GM21528 (cell line): ENCODE results near the gene UGT1A10.

ENCODE experiments used
- ATAC-seq: cut with Tn5 transposase; IDR thresholded peaks from one replicate; pipeline ENCODE4 v1.9.1; 2021; ENCODE audit warnings: mild to moderate bottlenecking, moderate library complexity; ENCODE audit not compliant: unreplicated experiment, low FRiP score

Gene UGT1A10

DNA sequence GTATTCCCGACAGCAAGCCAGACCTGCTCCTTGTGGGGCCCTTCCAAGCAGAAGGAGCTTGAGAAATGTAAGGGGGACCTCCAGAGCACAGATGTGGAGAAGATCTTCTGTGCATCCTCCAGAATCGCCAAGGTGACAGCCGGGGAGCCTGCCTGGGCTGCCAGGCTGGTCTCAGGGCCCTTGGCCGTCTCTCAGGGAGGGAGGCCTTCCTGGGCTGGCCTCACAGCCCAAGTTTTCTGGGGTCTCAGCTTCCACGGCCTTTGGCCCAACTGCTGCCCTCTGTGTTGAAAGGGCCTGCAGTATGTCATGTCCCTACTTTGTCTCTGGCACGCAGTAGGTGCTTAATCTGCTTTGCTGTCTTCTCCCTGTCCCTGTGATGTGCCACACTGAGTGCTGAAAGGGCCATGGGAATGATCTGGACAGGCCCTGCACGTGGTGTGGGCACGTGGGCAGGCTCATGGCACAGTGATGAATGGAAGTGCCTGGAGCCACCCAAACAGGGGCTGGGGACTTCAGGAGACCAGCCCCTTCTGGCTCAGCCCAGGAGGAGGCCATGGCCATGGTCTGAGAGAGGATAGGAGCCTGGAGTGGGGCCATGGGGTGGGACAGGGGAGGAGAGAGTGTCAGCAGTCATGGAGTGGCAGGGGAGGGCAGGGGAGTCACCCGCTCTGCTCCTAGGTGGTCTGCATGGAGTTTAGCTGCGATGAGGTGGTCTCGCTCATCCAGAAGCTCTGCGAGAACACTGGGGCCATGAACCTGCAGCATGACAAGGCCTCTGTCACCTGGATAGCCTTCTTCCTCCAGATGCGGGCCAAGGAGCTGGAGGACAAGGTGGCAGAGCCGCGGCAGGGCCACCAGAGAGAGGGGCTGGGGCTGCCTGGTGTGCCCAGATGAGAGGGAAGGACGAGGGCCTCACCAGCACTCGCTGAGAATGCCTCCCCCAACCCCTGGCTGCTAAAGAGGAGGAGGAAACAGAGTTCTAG, 182.7 kb downstream of the UGT1A10 start:
- ATAC-seq: no peak

DNA sequence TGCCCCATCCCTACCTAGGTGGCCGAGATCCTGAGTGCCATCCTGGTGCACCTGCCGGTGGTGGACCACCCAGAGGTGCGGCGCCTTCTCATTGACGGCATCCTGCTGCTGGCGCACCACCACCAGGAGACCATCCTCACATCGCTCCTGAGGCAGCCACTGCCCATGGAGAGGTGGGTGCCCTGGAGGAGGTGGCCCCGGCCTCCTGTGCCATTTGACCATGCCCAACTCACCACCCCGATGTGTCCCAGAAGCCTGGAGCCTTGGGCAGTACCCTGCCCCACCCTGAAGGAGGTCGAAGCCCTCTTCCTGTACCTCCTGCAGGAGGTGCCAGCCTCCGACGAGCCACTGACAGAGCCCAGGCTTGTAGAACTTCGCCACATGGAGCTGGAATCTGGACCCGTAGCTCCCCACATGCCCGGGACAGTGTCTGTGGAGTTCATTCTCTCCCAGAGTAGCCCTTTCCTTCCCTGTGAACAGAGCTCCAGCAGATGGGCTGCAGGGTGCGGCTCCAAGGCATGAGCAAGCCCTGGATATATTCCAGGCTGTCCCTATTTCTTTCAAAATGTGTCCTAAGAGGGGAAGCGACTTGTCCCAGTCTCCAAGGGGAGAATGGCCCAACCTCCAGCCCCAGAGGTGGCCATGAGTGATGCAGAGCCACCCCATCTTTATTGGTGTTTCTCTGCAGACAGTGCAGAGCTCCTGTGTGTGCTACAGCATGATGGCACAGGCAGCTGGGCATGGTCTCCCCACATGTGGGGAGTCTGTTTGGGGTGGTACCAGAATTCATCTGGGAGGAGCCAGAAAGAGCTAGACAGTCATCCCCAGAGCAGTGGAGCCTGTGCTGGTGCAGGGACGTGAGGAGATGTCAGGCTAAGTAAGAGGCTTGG, 183.9 kb downstream of the UGT1A10 start:
- ATAC-seq: no peak

DNA sequence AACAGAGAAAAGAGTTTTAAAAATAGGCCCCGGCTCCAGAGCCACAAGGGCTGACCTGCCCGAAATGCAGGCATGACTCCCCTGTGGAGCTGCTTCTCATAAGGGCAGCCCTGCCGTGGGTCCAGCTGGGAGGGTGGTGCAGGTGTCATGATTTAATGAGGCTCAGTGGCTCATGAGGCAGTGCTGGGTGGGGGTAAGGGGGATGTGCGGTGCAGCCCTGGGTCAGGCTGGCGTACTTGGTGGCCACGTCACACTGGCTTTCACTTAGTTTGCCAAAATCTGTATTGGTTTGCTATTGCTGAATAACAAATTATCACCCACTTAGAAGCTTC, 184.5 kb downstream of the UGT1A10 start:
- no peak for ATAC-seq

DNA sequence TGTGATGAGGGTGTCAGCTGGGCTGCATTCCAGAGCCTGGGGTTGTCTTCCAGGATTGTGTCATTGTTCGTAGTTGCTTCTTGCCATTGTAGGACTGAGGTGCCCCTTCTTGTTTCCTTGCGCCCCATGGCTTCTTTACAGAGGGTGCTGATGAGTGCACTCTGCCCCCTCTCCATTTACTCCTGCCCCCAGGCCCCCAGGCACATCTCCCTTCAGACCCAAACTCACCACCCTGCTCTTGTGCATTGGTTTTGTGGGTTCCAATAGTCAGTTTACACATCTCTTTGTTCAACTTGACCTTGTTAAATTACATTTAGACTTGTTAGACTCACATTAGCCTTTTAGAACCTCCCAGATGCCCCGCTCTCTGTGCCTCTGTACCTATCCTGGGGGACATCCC, 184.9 kb downstream of the UGT1A10 start:
- ATAC-seq: no peak

DNA sequence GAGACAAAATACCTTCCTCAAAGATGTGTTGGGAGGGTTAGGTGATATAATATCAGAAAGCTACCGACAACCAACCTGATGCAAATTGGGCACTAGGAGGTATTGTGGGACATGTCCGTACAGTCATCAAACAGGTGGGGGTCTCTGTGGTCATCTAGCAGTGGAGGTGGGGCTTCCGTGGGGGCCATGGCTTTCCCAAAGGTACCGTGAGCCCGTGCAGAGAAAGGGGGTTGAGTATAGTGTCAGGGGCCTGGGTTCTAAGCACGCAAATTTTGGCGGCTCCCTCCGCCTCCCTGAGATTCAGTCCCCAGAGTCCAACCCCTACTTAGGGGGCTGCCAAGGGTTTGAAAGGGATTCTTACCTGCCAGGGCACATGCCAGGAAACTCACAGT, 185.5 kb downstream of the UGT1A10 start:
- no peak for ATAC-seq

DNA sequence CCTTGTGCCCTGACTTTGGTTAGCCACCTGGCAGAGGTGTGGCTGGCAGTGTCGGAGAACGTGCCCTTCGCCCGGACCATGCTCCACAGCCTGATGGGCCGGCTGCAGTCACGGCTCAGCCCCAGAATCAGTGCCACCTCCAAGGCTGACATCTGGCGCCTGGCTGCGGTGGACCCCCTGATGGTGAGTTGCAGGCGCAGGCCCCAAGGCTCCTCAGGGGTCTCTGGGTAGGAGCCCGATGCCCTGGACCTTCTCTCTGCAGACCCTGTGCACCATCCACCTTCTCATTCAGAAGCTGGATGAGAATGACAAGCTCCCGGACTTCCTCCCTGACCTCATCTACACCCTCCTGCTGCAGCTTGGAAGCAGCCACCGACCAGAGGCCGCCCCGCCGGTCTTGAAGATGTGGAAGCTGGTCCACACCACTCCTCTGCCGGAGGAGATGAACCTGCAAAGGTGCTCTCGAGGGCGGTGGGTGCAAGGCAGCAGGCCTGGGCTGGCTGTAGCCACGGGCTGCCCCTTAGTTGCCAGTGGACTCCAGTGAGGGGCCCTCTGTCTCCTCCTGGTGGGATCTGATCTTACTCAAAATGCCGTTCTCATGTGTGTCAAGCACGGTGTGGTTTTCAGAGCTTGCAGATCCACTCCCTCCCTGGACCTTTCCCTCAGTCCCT, 186.0 kb downstream of the UGT1A10 start:
- ATAC-seq: no peak
